ENCODE measurements around the gene OOSP4B. TPM values are rescaled to one million over a fixed set of nuclear protein-coding genes. Genes with fewer than 3 reads are reported as not detected.

OOSP4B gene
- polyA plus RNA-seq, 1 donor from 2014 or later: not detected

- Histone ChIP-seq H4K20me1 (ENCODE audit: insufficient read depth) (no peaks in the 10 kb centered on the region), H3K4me2 (ENCODE audit: low read length) (no peak overlapping the region), H3K27ac (ENCODE audit: low read length) (no peak overlapping the region), H2AFZ (ENCODE audit: low read depth, low read length) (no peak overlapping the region), H3K9me3 (ENCODE audit: low read length) (no peaks in the 10 kb centered on the region), H3K4me3 (ENCODE audit: low read length) (no peak overlapping the region), H3K9ac (ENCODE audit: low read length) (no peak overlapping the region), H3F3A (ENCODE audit: insufficient read depth, low read length, poor library complexity, severe bottlenecking) (no peaks in the 10 kb centered on the region), H3K79me2 (replicated peaks; ENCODE audit: insufficient read depth, low read length) (no peaks in the 10 kb centered on the region), H3K36me3 (ENCODE audit: insufficient read depth, low read length) (no peaks in the 10 kb centered on the region), H3K27me3 (ENCODE audit: insufficient read depth, low read depth, low read length) (no peaks in the 10 kb centered on the region), H3K9me2 (ENCODE audit: insufficient read depth, low read length) (no peaks in the 10 kb centered on the region)
- TF ChIP-seq EP300 (conservative IDR thresholded peaks at IDR 0.05; ENCODE audit: poor library complexity, severe bottlenecking) (no peak), MXI1 (conservative IDR thresholded peaks at IDR 0.05; ENCODE audit: poor library complexity, severe bottlenecking) (no peak), REST (IDR thresholded peaks at IDR 0.05; ENCODE audit: borderline replicate concordance) (no peak), CTCF (IDR thresholded peaks at IDR 0.05; ENCODE audit: poor library complexity, severe bottlenecking) (no peak), POLR2AphosphoS5 (IDR thresholded peaks at IDR 0.05) (no peak), RAD21 (conservative IDR thresholded peaks at IDR 0.05) (no peak), TAF1 (IDR thresholded peaks at IDR 0.05; ENCODE audit: low read depth) (no peak), SMC3 (conservative IDR thresholded peaks at IDR 0.05; ENCODE audit: poor library complexity) (no peak), EZH2 (IDR thresholded peaks at IDR 0.05; ENCODE audit: borderline replicate concordance, insufficient read depth, low read length, poor library complexity, severe bottlenecking) (no peak)
These were observed 42.1 kb downstream of the OOSP4B start for GRCh38 chr11:60059052-60059451.

GRCh38 chr11:60059521-60060240, 42.7 kb downstream of the OOSP4B start:
- no peak overlapping the region for H3K9ac ChIP-seq (ENCODE audit: low read length)
- no peaks in the 10 kb centered on the region for H4K20me1 ChIP-seq (ENCODE audit: insufficient read depth)
- H3K9me2 ChIP-seq (ENCODE audit: insufficient read depth, low read length): no peaks in the 10 kb centered on the region
- H3K9me3 ChIP-seq (ENCODE audit: low read length): no peaks in the 10 kb centered on the region
- TF ChIP-seq CTCF (IDR thresholded peaks at IDR 0.05; ENCODE audit: poor library complexity, severe bottlenecking) (no peak), SMC3 (conservative IDR thresholded peaks at IDR 0.05; ENCODE audit: poor library complexity) (no peak), POLR2AphosphoS5 (IDR thresholded peaks at IDR 0.05) (no peak), RAD21 (conservative IDR thresholded peaks at IDR 0.05) (no peak), TAF1 (IDR thresholded peaks at IDR 0.05; ENCODE audit: low read depth) (no peak), MXI1 (conservative IDR thresholded peaks at IDR 0.05; ENCODE audit: poor library complexity, severe bottlenecking) (no peak)
- H3K4me3 ChIP-seq (ENCODE audit: low read length): no peak overlapping the region
- no peak overlapping the region for H3K27ac ChIP-seq (ENCODE audit: low read length)
- no peak overlapping the region for H2AFZ ChIP-seq (ENCODE audit: low read depth, low read length)
- no peaks in the 10 kb centered on the region for H3K79me2 ChIP-seq (replicated peaks; ENCODE audit: insufficient read depth, low read length)
- no peaks in the 10 kb centered on the region for H3K36me3 ChIP-seq (ENCODE audit: insufficient read depth, low read length)
- H3K27me3 ChIP-seq (ENCODE audit: insufficient read depth, low read depth, low read length): no peaks in the 10 kb centered on the region
- no peak overlapping the region for H3K4me2 ChIP-seq (ENCODE audit: low read length)
- H3F3A ChIP-seq (ENCODE audit: insufficient read depth, low read length, poor library complexity, severe bottlenecking): no peaks in the 10 kb centered on the region

Data from neural cell (in vitro differentiated cells).